Measurements from ENCODE around the gene C9. TPM values are rescaled to one million over a fixed set of nuclear protein-coding genes. Genes with fewer than 3 reads are reported as not detected.
"Not testable (repeated sequence)": the region's sequence is repeated elsewhere in the genome, so short reads cannot be mapped to it uniquely, and the experiment has no call there.

The C9 gene
- polyA plus RNA-seq, 2 of the 4 experiments (the other 2 are of a cell fraction) = 0.03 TPM; not detected in 1

DNA sequence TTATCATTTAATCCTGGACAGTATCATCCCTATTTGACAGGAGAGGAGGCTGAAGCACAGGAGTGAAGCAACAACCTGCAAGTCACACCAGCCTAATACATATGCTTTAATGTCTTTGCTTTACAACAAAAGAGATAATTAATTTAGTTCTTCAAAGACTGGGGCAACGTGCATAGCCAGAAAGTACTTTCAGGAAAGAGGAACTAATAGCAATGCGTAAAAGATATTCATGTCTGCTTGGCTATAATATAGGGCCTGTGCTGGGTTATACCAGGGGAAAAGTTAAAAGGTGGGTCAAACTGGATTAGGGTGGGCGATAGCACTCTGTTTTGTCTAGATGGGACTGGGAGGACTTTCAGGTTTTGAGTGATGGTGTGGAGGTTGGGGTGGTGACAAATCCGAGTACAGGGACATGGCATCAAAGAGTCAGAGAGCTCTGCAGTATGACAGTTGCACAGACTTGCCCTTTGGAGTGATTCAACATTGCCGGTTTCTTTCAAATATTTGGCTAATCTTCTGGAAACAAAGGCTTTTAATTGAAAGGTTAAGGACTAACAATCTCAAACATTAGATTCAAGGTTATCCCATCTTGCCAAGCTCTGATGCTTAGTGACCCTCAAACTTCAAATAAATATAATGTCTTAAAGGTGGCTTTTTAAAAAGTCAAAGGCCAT, 48.6 kb upstream of the C9 start (continued):
- TF ChIP-seq CHD2 (IDR thresholded peaks at IDR 0.05; ENCODE audit: low read length, partially characterized antibody) = no peak

DNA sequence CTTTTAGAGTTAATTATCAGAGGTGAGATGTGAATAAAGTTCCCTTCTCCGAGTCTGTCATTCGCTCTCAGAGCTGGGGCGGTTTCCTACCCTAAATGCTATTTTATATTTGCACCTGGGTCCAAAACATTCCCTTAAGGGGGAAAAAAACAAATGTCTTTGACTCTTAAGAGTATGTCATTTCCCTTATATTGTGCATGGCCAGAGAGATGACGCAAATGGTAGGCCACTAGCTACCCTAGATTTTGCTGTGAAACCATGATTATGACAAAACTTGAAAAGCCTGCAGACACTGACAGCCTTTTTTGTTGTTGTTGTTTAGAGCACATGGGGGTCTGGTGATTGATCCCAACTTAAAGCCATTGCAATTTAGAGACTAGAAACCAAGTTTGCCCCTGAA, 47.7 kb upstream of the C9 start:
- no peak overlapping the region for H3K4me3 ChIP-seq
- no peak for FAIRE-seq
- TF ChIP-seq GATA3 (IDR thresholded peaks at IDR 0.05; ENCODE audit: borderline replicate concordance) = no peak
- no peak for TF ChIP-seq NFE2L2 (conservative IDR thresholded peaks at IDR 0.05; ENCODE audit: low read length)
- 97% methylated on average over 4 of the region's 4 CpGs for WGBS (ENCODE audit: missing lambda C conversion rate)
- POLR2A ChIA-PET = interaction anchor here (2.3 kb wide), 1 partner anchor 12 kb away, joined by 16 read pairs; the partner anchor contains the start of gene DAB2
- peaks cover 26% of the 10 kb centered on the region for H3K4me1 ChIP-seq
- ATAC-seq = no peak
- H3K4me2 ChIP-seq = no peak overlapping the region
- H3K9me3 ChIP-seq = no peaks in the 10 kb centered on the region
- DNase-seq (ENCODE audit: low read depth in 1 of 2, low spot score in 1 of 2) = no peak
- CTCF ChIA-PET = interaction anchor here (1.2 to 5.2 kb wide), 4 partner anchors 12 to 332 kb away, joined by 3 to 33 read pairs (median 4); partner anchors contain the start of gene DAB2
- H3K27ac ChIP-seq = peak overlapping the region in 1 of 2 experiments; percentile 18; a peak in 1 of 6 replicates

DNA sequence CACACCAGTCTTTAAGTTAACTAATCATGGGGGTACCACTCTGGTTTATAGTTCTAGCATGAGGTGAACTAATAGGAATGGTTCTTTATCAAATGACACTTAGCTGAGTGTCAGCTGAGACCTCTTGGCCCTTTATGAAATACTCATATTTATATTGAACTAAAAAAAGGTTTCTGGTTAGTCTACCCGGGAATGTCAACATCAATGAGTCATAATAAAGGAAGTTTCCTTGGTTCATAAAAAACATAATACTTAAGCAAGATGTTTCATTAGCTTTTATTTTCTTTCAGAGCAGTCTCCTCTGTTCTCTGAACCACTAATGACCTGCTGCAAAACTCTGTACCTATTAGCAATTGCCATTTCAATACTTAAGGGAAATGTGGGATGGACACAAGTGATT, 46.8 kb upstream of the C9 start:
- CTCF ChIA-PET = interaction anchor here (0.7 to 5.2 kb wide), 4 partner anchors 12 to 136 kb away, joined by 3 to 33 read pairs (median 5); partner anchors contain the start of gene DAB2
- peak; percentile 56; a peak in 4 of 6 replicates for ATAC-seq

GRCh38 chr5:39409033-39409432, 44.7 kb upstream of the C9 start:
- WGBS (ENCODE audit: missing lambda C conversion rate) = 21% methylated on average over 1 of the region's 1 CpG

More for the DNA sequence above, 46.8 kb upstream of the C9 start:
- TF ChIP-seq FOSL2 (IDR thresholded peaks at IDR 0.05) (peak; percentile 71; the same call in 1 of the 2 replicates), FOSL2 (CRISPR knock-in tag; IDR thresholded peaks at IDR 0.05) (peak; percentile 88), CEBPB (IDR thresholded peaks at IDR 0.05) (peak; percentile 27 to 49; a peak in 1 of 4 replicates), CBX2 (IDR thresholded peaks at IDR 0.05; ENCODE audit: borderline replicate concordance, low read depth) (no peak), JUNB (IDR thresholded peaks at IDR 0.05) (peak; percentile 79)
- H3K4me3 ChIP-seq = no peak overlapping the region
- 3% methylated on average over 1 of the region's 1 CpG for WGBS (ENCODE audit: missing lambda C conversion rate)
- POLR2A ChIA-PET = interaction anchor here (1.0 to 2.3 kb wide), 2 partner anchors 13 to 137 kb away, joined by 3 to 16 read pairs; partner anchors contain the start of gene DAB2
- peaks cover 26% of the 10 kb centered on the region for H3K4me1 ChIP-seq
- peak overlapping the region; percentile 59 for H3K4me2 ChIP-seq
- peak in 1 of 2 experiments; percentile 26 for DNase-seq (ENCODE audit: low read depth in 1 of 2, low spot score in 1 of 2)
- no peaks in the 10 kb centered on the region for H3K9me3 ChIP-seq
- peak overlapping the region in 1 of 2 experiments; percentile 40; a peak in 2 of 6 replicates for H3K27ac ChIP-seq
- FAIRE-seq = no peak

DNA sequence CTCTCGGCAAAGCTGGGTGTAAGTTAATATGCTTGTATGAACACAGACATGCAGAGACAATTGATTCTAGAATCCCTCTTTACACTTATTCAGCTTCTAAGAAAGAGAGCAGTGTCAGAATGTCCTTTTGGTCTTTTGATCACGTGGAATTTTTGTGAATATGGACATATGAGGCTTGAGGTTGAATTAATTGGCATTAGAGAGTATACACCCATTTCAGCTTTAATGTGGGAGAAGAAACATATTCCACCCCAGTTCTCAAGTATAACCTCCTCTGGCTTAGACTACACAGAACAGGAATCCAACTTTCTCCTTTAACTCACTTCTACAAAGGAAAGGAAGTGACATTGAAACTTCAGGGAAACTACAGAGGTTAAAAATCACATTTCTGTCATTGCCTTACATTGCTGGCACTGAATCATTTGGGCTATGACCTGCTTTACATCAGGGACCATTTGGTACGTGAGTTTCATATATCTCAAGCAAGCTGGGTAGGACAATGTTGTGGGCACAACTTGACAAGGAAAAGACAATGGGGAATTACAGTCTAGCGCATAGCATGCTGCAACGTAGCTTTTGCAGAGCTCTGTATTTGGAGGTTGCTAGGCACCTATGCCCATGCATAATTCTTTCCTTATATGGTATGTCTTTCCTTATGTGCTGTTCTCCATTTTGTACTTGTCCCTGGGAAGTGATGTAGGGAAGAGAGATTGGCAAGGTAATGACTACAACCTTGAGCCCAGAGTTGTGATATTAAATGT, 41.0 kb upstream of the C9 start:
- ATAC-seq (peak in 1 of 2 experiments; percentile 53; a peak in 4 of 6 replicates), FAIRE-seq (no peak), DNase-seq (ENCODE audit: low read depth in 1 of 2, low spot score in 1 of 2) (no peak)
- Histone ChIP-seq H3K4me3 (no peak overlapping the region), H3K27ac (no peak overlapping the region), H3K9me3 (no peaks in the 10 kb centered on the region), H3K4me2 (no peak overlapping the region), H3K4me1 (peaks cover 22% of the 10 kb centered on the region)
- CTCF ChIA-PET = interaction anchor here (1.1 to 2.1 kb wide), 4 partner anchors 20 to 188 kb away, joined by 3 to 10 read pairs (median 5); partner anchors contain the start of gene DAB2
- 72% methylated on average over 5 of the region's 5 CpGs for WGBS (ENCODE audit: missing lambda C conversion rate)
- POLR2A ChIA-PET = no interaction called here
- TF ChIP-seq RNF2 (IDR thresholded peaks at IDR 0.05; ENCODE audit: borderline replicate concordance, low read depth) = no peak
- no peak for TF ChIP-seq NFE2L2 (conservative IDR thresholded peaks at IDR 0.05; ENCODE audit: low read length)
- no peak for TF ChIP-seq MAFK (IDR thresholded peaks at IDR 0.05; ENCODE audit: partially characterized antibody)
- TF ChIP-seq HOXB5 (CRISPR knock-in tag; IDR thresholded peaks at IDR 0.05) = no peak
- TF ChIP-seq CHD4 (IDR thresholded peaks at IDR 0.05; ENCODE audit: borderline replicate concordance) = no peak
- no peak for TF ChIP-seq HEYL (CRISPR knock-in tag; IDR thresholded peaks at IDR 0.05)
- no peak for TF ChIP-seq ZNF302 (CRISPR knock-in tag; IDR thresholded peaks at IDR 0.05)

More at GRCh38 chr5:39409033-39409432, 44.7 kb upstream of the C9 start:
- FAIRE-seq (no peak), DNase-seq (ENCODE audit: low read depth in 1 of 2, low spot score in 1 of 2) (no peak), ATAC-seq (no peak)
- Histone ChIP-seq H3K4me1 (peaks cover 26% of the 10 kb centered on the region), H3K4me2 (no peak overlapping the region), H3K9me3 (no peaks in the 10 kb centered on the region), H3K27ac (no peak overlapping the region), H3K4me3 (no peak overlapping the region)
- ChIA-PET CTCF (interaction anchor here (5.2 kb wide), 1 partner anchor 15 kb away, joined by 33 read pairs; the partner anchor contains the start of gene DAB2), POLR2A (no interaction called here)
- no peak for TF ChIP-seq HOXA7 (CRISPR knock-in tag; IDR thresholded peaks at IDR 0.05)
- no peak for TF ChIP-seq KDM5A (IDR thresholded peaks at IDR 0.05)
- no peak for TF ChIP-seq ZC3H11A (IDR thresholded peaks at IDR 0.05)
- TF ChIP-seq CHD2 (IDR thresholded peaks at IDR 0.05; ENCODE audit: low read length, partially characterized antibody) = no peak
- TF ChIP-seq ESRRA (IDR thresholded peaks at IDR 0.05; ENCODE audit: borderline replicate concordance, low read length) = no peak
- no peak for TF ChIP-seq HES2 (IDR thresholded peaks at IDR 0.05)
- no peak for TF ChIP-seq ZFP36 (IDR thresholded peaks at IDR 0.05; ENCODE audit: borderline replicate concordance, partially characterized antibody)
- TF ChIP-seq FOXS1 (CRISPR knock-in tag; IDR thresholded peaks at IDR 0.05) = no peak

- ATAC-seq; H3K4me2 ChIP-seq; DNase-seq (ENCODE audit: low read depth in 1 of 2, low spot score in 1 of 2); H3K9me3 ChIP-seq; H3K4me3 ChIP-seq; FAIRE-seq; H3K27ac ChIP-seq; POLR2A ChIA-PET: not testable (repeated sequence)
- H3K4me1 ChIP-seq = peaks cover 31% of the 10 kb centered on the region
- CTCF ChIA-PET = interaction anchor here (0.6 to 2.1 kb wide), 3 partner anchors 21 to 198 kb away, joined by 3 to 10 read pairs (median 3); partner anchors contain the start of gene DAB2
- WGBS (ENCODE audit: missing lambda C conversion rate) = 92% methylated on average over 3 of the region's 3 CpGs
Observed at GRCh38 chr5:39403761-39404160, 39.5 kb upstream of the C9 start.

GRCh38 chr5:39402140-39402539, 37.8 kb upstream of the C9 start:
- CTCF ChIA-PET = interaction anchor here (1.3 to 3.3 kb wide), 5 partner anchors 12 to 146 kb away, joined by 3 to 17 read pairs (median 4); partner anchors contain the start of gene DAB2
- H3K9me3 ChIP-seq; H3K4me3 ChIP-seq; FAIRE-seq; ATAC-seq; POLR2A ChIA-PET; H3K4me2 ChIP-seq; DNase-seq (ENCODE audit: low read depth in 1 of 2, low spot score in 1 of 2): not testable (repeated sequence)
- Histone ChIP-seq H3K4me1 (peaks cover 36% of the 10 kb centered on the region), H3K27ac (peak overlapping the region; percentile 19 to 20; a peak in 2 of 6 replicates)

Measured in A549 (cell line).